SK-N-SH treated with all-trans-retinoic acid at 6 μM for 48 hours (cell line): Measurements from ENCODE around the gene PGBD4.

Experiments used
- ATAC-seq: fragments of 200-7000 bp; cut with Tn5 transposase; 3 replicates; pipeline ENCODE4 v1.9.1; 2020; ENCODE audit warnings: mild to moderate bottlenecking, moderate library complexity
- ARNTL ChIP-seq: fragments of 450-650 bp; formaldehyde crosslinking; IDR thresholded peaks from 2 replicates; pipeline ENCODE4 v1.5.0; 2020; ENCODE audit warnings: low read depth, mild to moderate bottlenecking, moderate library complexity, borderline replicate concordance
- BACH2 ChIP-seq: fragments of 250-450 bp; sonication (Bioruptor Pico); IDR thresholded peaks from 2 replicates; pipeline ENCODE4 v1.9.0; 2021; ENCODE audit warnings: mild to moderate bottlenecking, borderline replicate concordance
- CSDC2 ChIP-seq: fragments of 250-450 bp; sonication (Bioruptor Pico); IDR thresholded peaks from 2 replicates; pipeline ENCODE4 v1.5.0; 2020; ENCODE audit warnings: mild to moderate bottlenecking, moderate library complexity
- ESRRG ChIP-seq: fragments of 250-450 bp; sonication (Bioruptor Pico); IDR thresholded peaks from 2 replicates; pipeline ENCODE4 v1.6.1; 2021; ENCODE audit warnings: mild to moderate bottlenecking
- GLIS3 ChIP-seq: fragments of 250-450 bp; sonication (Bioruptor Pico); IDR thresholded peaks from 2 replicates; pipeline ENCODE4 v1.5.0; 2020; ENCODE audit warnings: mild to moderate bottlenecking, moderate library complexity
- ISL1 ChIP-seq: fragments of 250-450 bp; sonication (Bioruptor Pico); IDR thresholded peaks from 2 replicates; pipeline ENCODE4 v2.1.2; 2022; ENCODE audit warnings: mild to moderate bottlenecking, moderate library complexity
- OSR1 ChIP-seq: fragments of 250-450 bp; sonication (Bioruptor Pico); IDR thresholded peaks from 2 replicates; pipeline ENCODE4 v1.8.0; 2022; ENCODE audit warnings: moderate library complexity, mild to moderate bottlenecking, inconsistent platforms
- PPARA ChIP-seq: fragments of 250-450 bp; sonication (Bioruptor Pico); IDR thresholded peaks from 2 replicates; pipeline ENCODE4 v1.5.0; 2020; ENCODE audit warnings: mild to moderate bottlenecking, borderline replicate concordance
- RARB ChIP-seq: fragments of 250-450 bp; sonication (Bioruptor Pico); IDR thresholded peaks from 2 replicates; pipeline ENCODE4 v1.8.0; 2021; ENCODE audit warnings: mild to moderate bottlenecking, moderate library complexity
- SNAI2 ChIP-seq: fragments of 250-450 bp; sonication (Bioruptor Pico); IDR thresholded peaks from 2 replicates; pipeline ENCODE4 v1.5.0; 2020; ENCODE audit warnings: mild to moderate bottlenecking, moderate library complexity
- TCF4 ChIP-seq: fragments of 250-450 bp; sonication (Bioruptor Pico); IDR thresholded peaks from 2 replicates; pipeline ENCODE4 v1.8.0; 2021; ENCODE audit warnings: mild to moderate bottlenecking, moderate library complexity, borderline replicate concordance
- TOX ChIP-seq: fragments of 250-450 bp; sonication (Bioruptor Pico); IDR thresholded peaks from 2 replicates; pipeline ENCODE4 v1.8.0; 2021; ENCODE audit warnings: mild to moderate bottlenecking, moderate library complexity, borderline replicate concordance
- ZC3H10 ChIP-seq: fragments of 250-450 bp; sonication (Bioruptor Pico); IDR thresholded peaks from 2 replicates; pipeline ENCODE4 v1.5.1; 2021; ENCODE audit warnings: mild to moderate bottlenecking, moderate library complexity
- ZFP3 ChIP-seq: fragments of 250-450 bp; sonication (Bioruptor Pico); IDR thresholded peaks from 2 replicates; pipeline ENCODE4 v1.5.0; 2020; ENCODE audit warnings: mild to moderate bottlenecking, moderate library complexity
- ZFP30 ChIP-seq: fragments of 450-650 bp; formaldehyde crosslinking; IDR thresholded peaks from 2 replicates; pipeline ENCODE4 v1.5.0; 2022; ENCODE audit warnings: mild to moderate bottlenecking, moderate library complexity
- ZNF565 ChIP-seq: fragments of 450-650 bp; formaldehyde crosslinking; conservative IDR thresholded peaks from 2 replicates; pipeline ENCODE4 v1.5.0; 2020; ENCODE audit warnings: low read depth, mild to moderate bottlenecking, moderate library complexity
- ZNF70 ChIP-seq: fragments of 450-650 bp; formaldehyde crosslinking; IDR thresholded peaks from 2 replicates; pipeline ENCODE4 v1.5.0; 2020; ENCODE audit warnings: mild to moderate bottlenecking, moderate library complexity
- ZNF8 ChIP-seq: fragments of 450-650 bp; formaldehyde crosslinking; IDR thresholded peaks from 2 replicates; pipeline ENCODE4 v1.5.0; 2020; ENCODE audit warnings: mild to moderate bottlenecking, moderate library complexity
- TF ChIP-seq, protein P1 (sequence below): fragments of 250-450 bp; sonication (Bioruptor Pico); IDR thresholded peaks from 2 replicates; pipeline ENCODE4 v1.5.1; 2021; ENCODE audit warnings: mild to moderate bottlenecking, moderate library complexity
- TF ChIP-seq, protein P2 (sequence below): fragments of 250-450 bp; sonication (Bioruptor Pico); IDR thresholded peaks from 2 replicates; pipeline ENCODE4 v1.8.0; 2020; ENCODE audit warnings: mild to moderate bottlenecking, moderate library complexity, borderline replicate concordance
- TF ChIP-seq, protein P3 (sequence below): fragments of 250-450 bp; sonication (Bioruptor Pico); IDR thresholded peaks from 2 replicates; pipeline ENCODE4 v1.5.1; 2020; ENCODE audit warnings: low read depth, mild to moderate bottlenecking, moderate library complexity

PGBD4 gene

DNA sequence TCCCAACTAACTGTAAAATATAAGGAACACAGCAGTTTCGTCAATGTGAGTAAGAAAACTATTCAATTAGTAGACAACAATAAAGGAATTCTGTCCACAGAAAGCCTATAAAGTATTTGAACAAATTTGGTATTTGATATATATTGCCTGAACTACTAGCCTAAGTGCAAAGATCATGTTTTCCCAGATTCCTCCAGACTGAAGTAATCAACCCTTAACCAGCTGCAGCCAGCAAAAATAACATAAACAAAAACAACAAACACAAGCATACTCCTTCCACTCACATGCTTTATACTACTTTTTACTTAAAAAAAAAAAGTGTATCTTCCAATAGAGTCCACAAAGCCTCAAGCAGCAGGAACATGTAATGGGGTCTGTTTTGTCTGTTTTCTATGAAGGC is 24.1 kb downstream of the PGBD4 start:
- TF ChIP-seq ZFP3 (CRISPR knock-in tag): no peak
- ATAC-seq: no peak

DNA sequence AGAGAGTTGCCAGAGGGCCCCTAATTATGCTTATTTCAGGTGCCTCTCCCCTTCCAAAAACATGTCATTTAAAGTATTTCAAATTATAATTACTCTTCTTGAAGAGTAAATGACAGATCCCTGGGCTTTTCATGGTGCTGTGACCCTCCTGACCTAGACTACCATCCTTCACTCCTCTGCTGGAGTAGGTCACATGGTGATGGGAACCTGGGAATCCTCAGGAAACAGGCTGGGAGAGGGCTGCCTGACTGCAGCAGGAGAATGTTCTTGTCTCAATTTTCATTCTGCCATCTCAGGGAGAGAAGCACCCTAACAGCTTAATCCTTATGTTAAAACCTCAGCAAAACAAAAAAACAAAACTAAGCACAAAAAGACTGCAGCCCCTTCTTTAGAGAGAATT is 24.6 kb downstream of the PGBD4 start:
- ATAC-seq: no peak

DNA sequence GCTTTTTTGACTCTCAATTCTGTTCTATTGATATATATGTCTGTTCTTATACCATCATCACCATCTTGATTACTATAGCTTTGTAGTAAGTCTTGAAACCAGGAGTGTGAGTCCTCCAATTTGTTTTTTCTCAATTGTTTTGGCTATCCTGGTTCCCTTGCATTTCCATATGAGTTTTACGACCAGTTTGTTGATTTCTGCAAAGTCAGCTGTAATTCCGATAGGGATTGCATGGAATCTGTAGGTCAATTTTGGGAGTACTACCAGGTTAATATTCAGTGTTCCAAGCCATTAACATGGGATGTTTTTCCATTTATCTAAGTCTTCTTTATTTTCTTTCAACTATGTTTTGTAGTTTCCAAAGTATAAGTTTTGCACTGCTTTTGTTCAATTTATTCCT is 27.0 kb downstream of the PGBD4 start:
- TF ChIP-seq ESRRG (CRISPR knock-in tag) (no peak), CSDC2 (CRISPR knock-in tag) (no peak)
- TF ChIP-seq, protein P1, sequence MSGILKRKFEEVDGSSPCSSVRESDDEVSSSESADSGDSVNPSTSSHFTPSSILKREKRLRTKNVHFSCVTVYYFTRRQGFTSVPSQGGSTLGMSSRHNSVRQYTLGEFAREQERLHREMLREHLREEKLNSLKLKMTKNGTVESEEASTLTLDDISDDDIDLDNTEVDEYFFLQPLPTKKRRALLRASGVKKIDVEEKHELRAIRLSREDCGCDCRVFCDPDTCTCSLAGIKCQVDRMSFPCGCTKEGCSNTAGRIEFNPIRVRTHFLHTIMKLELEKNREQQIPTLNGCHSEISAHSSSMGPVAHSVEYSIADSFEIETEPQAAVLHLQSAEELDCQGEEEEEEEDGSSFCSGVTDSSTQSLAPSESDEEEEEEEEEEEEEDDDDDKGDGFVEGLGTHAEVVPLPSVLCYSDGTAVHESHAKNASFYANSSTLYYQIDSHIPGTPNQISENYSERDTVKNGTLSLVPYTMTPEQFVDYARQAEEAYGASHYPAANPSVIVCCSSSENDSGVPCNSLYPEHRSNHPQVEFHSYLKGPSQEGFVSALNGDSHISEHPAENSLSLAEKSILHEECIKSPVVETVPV (CRISPR knock-in tag): no peak
- no peak for ATAC-seq

More for the DNA sequence above, 24.6 kb downstream of the PGBD4 start:
- TF ChIP-seq, protein P2, sequence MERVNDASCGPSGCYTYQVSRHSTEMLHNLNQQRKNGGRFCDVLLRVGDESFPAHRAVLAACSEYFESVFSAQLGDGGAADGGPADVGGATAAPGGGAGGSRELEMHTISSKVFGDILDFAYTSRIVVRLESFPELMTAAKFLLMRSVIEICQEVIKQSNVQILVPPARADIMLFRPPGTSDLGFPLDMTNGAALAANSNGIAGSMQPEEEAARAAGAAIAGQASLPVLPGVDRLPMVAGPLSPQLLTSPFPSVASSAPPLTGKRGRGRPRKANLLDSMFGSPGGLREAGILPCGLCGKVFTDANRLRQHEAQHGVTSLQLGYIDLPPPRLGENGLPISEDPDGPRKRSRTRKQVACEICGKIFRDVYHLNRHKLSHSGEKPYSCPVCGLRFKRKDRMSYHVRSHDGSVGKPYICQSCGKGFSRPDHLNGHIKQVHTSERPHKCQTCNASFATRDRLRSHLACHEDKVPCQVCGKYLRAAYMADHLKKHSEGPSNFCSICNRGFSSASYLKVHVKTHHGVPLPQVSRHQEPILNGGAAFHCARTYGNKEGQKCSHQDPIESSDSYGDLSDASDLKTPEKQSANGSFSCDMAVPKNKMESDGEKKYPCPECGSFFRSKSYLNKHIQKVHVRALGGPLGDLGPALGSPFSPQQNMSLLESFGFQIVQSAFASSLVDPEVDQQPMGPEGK: no peak
- TF ChIP-seq TCF4 (CRISPR knock-in tag) (no peak), ZNF8 (CRISPR knock-in tag) (no peak), OSR1 (CRISPR knock-in tag) (no peak), GLIS3 (CRISPR knock-in tag) (no peak), TOX (CRISPR knock-in tag) (no peak), BACH2 (no peak), ZNF70 (no peak), SNAI2 (CRISPR knock-in tag) (no peak), CSDC2 (CRISPR knock-in tag) (no peak)
- TF ChIP-seq, protein P3, sequence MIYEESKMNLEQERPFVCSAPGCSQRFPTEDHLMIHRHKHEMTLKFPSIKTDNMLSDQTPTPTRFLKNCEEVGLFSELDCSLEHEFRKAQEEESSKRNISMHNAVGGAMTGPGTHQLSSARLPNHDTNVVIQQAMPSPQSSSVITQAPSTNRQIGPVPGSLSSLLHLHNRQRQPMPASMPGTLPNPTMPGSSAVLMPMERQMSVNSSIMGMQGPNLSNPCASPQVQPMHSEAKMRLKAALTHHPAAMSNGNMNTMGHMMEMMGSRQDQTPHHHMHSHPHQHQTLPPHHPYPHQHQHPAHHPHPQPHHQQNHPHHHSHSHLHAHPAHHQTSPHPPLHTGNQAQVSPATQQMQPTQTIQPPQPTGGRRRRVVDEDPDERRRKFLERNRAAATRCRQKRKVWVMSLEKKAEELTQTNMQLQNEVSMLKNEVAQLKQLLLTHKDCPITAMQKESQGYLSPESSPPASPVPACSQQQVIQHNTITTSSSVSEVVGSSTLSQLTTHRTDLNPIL: no peak

DNA sequence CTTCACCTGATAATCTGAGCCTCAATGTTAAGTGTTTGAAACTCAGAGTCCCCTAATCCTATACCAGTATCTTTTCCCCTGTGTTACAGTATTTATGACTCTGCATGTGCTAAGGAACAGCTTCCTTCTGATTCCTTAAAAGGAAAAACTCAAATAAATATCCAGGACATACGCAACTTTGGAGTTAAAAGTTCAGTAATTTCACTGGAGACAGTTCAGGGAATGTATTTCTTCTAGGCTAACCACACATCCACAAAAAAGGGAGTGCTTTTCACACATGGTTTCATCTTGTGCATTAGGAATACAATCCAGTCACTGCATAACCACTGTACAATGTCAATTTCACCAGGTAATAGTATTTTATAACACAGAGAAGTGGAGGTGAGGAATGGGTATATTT is 31.0 kb downstream of the PGBD4 start:
- ATAC-seq: no peak
- TF ChIP-seq, protein P1 (CRISPR knock-in tag): no peak
- no peak for TF ChIP-seq ZC3H10 (CRISPR knock-in tag)
- TF ChIP-seq ARNTL (CRISPR knock-in tag): no peak
- TF ChIP-seq ZFP3 (CRISPR knock-in tag): no peak
- no peak for TF ChIP-seq PPARA (CRISPR knock-in tag)
- no peak for TF ChIP-seq ESRRG (CRISPR knock-in tag)
- TF ChIP-seq TOX (CRISPR knock-in tag): no peak
- no peak for TF ChIP-seq ZNF565
- TF ChIP-seq ZNF70: no peak
- no peak for TF ChIP-seq BACH2
- TF ChIP-seq, protein P3: no peak
- TF ChIP-seq TCF4 (CRISPR knock-in tag): no peak
- no peak for TF ChIP-seq RARB (CRISPR knock-in tag)
- no peak for TF ChIP-seq ISL1 (CRISPR knock-in tag)
- no peak for TF ChIP-seq GLIS3 (CRISPR knock-in tag)
- TF ChIP-seq CSDC2 (CRISPR knock-in tag): no peak
- TF ChIP-seq ZNF8 (CRISPR knock-in tag): no peak
- no peak for TF ChIP-seq OSR1 (CRISPR knock-in tag)
- no peak for TF ChIP-seq ZFP30 (CRISPR knock-in tag)
- TF ChIP-seq, protein P2: no peak
